GM18507 (cell line): ENCODE measurements around the gene XKR7.

Source experiments
- DNase-seq: peaks from one replicate; pipeline ENCODE4 v3.0.0; 2011; ENCODE audit warnings: low read depth; ENCODE audit not compliant: insufficient read length; ENCODE audit errors: extremely low spot score
- FAIRE-seq: peaks from 2 replicates; lab custom pipeline; 2011; peaks lifted over from hg19 to GRCh38; lab: Jason Lieb, UNC

The XKR7 gene

GRCh38 chr20:31937820-31938219, 30.1 kb upstream of the XKR7 start:
- DNase-seq, result no peak
- FAIRE-seq, result no peak

DNA sequence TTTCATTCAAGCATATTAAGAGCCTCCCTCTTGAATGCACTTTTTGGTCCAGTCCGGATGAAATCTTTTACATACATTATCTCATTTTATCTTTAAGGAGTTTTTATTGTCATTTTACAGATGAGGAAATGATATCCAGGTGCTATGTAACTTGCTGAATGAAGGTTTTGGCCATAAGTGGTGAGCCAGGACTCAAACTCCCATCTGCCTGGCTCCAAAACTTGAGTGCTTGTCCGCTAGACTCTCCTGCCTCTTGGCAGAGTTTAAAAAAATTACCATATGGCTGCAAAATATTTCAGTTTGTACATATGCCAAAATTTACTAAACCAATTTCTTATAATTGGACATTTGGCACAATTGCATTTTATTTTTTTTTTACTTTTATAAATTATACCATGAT, 28.3 kb upstream of the XKR7 start:
- FAIRE-seq (no peak), DNase-seq (no peak)

- FAIRE-seq (no peak), DNase-seq (no peak)
Measured at GRCh38 chr20:31943052-31943471, 24.9 kb upstream of the XKR7 start.

GRCh38 chr20:31945319-31945718, 22.6 kb upstream of the XKR7 start:
- no peak for FAIRE-seq

GRCh38 chr20:31945785-31946184, 22.2 kb upstream of the XKR7 start:
- FAIRE-seq (no peak), DNase-seq (no peak)

More at GRCh38 chr20:31945319-31945718, 22.6 kb upstream of the XKR7 start:
- DNase-seq, result no peak

GRCh38 chr20:31948008-31948407, 19.9 kb upstream of the XKR7 start:
- FAIRE-seq, result no peak
- DNase-seq, result no peak

GRCh38 chr20:31949877-31950646, 17.9 kb upstream of the XKR7 start:
- FAIRE-seq, result no peak

GRCh38 chr20:31951203-31951529, 16.8 kb upstream of the XKR7 start:
- DNase-seq (no peak), FAIRE-seq (no peak)

More at GRCh38 chr20:31949877-31950646, 17.9 kb upstream of the XKR7 start:
- no peak for DNase-seq

GRCh38 chr20:31951530-31952453, 16.2 kb upstream of the XKR7 start, which contains the start of gene PDRG1:
TSS of gene PDRG1 (minus strand) at chr20:31952046. CDS start at chr20:31951961, 85 bp downstream.
- DNase-seq (peak; percentile 85), FAIRE-seq (peak; percentile 87)

DNA sequence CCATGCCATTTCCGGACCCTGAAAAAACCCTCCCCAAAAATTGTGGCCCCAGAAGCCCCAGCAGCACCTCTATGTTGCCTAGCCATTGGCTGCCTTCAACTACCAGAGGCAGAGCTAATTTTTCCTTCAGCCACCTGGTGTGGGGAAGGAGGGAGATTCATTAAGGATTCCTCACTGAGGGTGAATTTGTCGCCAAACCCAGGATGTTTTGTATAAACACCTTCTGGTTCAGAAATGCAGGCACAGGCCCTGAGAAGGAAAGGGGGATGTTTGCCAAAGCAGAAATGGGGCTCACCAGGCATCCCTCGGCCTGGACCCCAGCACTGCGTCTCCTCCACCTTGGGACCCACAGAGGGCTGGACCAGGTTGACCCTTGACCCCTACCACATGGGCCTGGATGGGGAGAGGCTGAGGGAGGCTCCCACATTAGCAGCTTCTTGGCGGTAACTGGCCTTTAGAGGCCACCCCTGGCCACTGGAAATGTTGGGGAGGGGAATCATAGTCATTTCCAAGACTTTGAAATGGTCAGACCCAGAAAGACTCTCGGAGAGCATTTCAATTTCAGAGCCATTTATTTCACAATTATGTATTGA, 14.3 kb upstream of the XKR7 start:
- no peak for DNase-seq
- FAIRE-seq, result no peak

DNA sequence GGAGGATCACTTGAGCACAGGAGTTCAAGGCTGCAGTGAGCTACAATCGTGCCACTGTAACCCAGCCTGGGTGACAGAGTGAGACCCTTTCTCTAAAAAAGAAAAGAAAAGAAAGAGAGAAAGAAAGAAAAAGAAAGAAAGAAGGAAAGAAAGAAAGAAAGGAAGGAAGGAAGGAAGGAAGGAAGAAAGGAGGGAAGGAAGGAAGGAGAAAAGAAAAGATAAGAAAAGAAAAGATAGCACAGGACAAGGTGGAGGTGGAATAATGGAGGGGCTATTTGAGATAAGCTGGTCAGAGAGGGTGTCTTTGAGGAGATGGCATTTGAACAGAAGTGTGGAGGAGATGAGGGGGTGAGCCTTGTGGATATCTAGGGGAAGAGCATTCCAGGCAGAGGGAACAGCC, 13.5 kb upstream of the XKR7 start:
- FAIRE-seq (no peak), DNase-seq (no peak)

- FAIRE-seq (no peak), DNase-seq (no peak)
Measured at GRCh38 chr20:31956556-31957526, 11.1 kb upstream of the XKR7 start.

GRCh38 chr20:31962761-31963160, 5.2 kb upstream of the XKR7 start:
- FAIRE-seq, result no peak
- no peak for DNase-seq

GRCh38 chr20:31963889-31964288, 4.1 kb upstream of the XKR7 start:
- DNase-seq (no peak), FAIRE-seq (no peak)

DNA sequence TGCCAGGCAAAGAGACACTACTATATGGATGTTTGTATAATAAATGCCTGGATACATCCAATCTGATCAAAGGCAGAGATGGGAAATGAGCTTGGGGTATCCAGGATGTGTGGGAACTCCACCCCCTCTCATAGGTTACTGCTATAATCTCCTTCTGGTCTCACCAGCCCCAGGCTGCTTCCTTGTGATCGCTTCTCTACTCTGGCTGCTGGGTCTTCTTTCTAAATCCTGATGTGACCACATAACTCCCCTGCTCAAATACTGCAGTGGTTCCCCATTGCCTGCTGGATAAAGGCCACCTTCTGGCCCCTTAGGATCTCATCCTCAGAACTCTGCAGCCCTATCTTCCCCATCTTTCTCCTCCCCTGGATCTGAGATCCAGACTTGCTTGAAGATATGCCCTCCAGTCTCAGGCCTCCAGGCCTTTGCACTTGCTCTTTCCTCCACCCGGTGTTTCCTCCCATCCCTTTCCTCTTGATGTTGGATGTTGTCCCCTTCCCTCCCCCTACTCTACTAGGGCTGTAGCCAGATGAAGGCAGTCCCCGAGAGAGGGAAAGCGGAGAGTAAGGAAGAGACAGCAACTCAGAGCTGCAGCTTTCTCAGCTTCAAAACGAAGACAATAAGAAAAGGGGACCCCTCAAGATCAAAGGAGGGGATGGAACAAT, 828 bp upstream of the XKR7 start:
- no peak for FAIRE-seq
- no peak for DNase-seq

DNA sequence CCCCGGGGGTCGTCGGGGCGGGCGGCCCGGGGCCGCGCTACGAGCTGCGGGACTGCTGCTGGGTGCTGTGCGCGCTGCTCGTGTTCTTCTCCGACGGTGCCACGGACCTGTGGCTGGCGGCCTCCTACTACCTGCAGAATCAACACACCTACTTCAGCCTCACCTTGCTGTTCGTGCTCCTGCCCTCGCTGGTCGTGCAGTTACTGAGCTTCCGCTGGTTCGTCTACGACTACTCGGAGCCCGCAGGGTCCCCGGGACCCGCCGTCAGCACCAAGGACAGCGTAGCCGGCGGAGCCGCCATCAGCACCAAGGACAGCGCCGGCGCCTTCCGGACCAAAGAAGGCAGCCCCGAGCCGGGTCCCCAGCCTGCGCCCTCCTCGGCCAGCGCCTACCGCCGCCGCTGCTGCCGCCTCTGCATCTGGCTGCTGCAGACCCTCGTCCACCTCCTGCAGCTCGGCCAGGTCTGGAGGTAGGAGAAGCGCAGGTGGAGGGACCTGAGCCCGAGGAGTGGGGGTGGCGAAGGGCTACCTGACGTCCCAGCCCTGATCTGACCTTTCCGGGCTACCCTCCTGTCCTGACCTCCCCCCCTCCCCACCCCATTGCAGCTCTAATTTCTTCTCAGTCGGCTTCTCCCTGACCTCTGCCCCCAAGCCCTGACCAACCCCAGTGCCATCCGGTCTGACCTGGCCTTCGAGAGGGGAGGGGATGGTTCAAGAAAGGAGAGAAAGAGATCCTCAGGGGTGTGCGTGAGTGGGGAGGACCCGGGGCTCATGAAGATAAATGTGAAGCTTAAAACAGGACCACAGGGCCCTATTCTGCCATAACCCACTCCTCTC, 558 bp downstream of the XKR7 start:
- DNase-seq, result peak; percentile 79
- no peak for FAIRE-seq

DNA sequence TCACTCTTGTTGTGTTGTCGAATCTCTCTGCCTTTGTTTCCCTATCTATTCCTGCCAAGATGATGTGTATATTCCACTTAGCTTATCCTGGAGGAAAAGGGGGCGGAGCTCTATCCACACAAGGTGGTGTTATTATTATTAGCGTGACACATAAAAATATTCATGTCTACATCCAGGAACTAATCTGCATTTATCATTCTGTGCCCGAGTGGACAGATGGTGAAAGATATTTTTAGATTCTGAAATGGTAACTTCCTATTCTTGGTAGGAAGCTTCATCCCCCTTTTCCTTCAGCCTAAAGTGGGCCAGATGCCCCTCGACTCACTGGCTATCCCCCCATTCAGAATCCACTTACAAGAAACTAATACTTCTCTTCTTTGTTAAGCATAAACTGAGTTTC, 2.0 kb downstream of the XKR7 start:
- FAIRE-seq, result no peak
- DNase-seq, result no peak
